WERI-Rb-1 (cell line): ENCODE measurements around the gene SNX27.

Source experiments
- DNase-seq: peaks from one replicate; pipeline ENCODE4 v3.0.0-alpha.2; 2020
- H3K27ac ChIP-seq: fragments of 250-450 bp; sonication (Bioruptor Pico); 2 replicates; pipeline ENCODE4 v1.5.1; 2020; ENCODE audit warnings: mild to moderate bottlenecking, moderate library complexity
- H3K27me3 ChIP-seq: fragments of 250-450 bp; sonication (Bioruptor Pico); 2 replicates; pipeline ENCODE4 v1.5.1; 2021; ENCODE audit warnings: mild to moderate bottlenecking, low read depth, moderate library complexity; ENCODE audit not compliant: insufficient read depth, severe bottlenecking
- H3K36me3 ChIP-seq: fragments of 250-450 bp; sonication (Bioruptor Pico); 2 replicates; pipeline ENCODE4 v1.5.1; 2020; ENCODE audit warnings: mild to moderate bottlenecking, moderate library complexity
- H3K4me3 ChIP-seq: 2 replicates; pipeline ENCODE4 v1.5.1; 2011; ENCODE audit warnings: low read depth, mild to moderate bottlenecking, control low read depth, low read length
- H3K9me3 ChIP-seq: fragments of 250-450 bp; sonication (Bioruptor Pico); 2 replicates; pipeline ENCODE4 v1.5.1; 2021; ENCODE audit warnings: mild to moderate bottlenecking, moderate library complexity; ENCODE audit not compliant: severe bottlenecking
- TF ChIP-seq, protein P1 (sequence below): IDR thresholded peaks from 2 replicates; pipeline ENCODE4 v1.5.1; 2011; ENCODE audit warnings: low read depth, mild to moderate bottlenecking, control low read depth, inconsistent platforms, low read length

Gene SNX27

DNA sequence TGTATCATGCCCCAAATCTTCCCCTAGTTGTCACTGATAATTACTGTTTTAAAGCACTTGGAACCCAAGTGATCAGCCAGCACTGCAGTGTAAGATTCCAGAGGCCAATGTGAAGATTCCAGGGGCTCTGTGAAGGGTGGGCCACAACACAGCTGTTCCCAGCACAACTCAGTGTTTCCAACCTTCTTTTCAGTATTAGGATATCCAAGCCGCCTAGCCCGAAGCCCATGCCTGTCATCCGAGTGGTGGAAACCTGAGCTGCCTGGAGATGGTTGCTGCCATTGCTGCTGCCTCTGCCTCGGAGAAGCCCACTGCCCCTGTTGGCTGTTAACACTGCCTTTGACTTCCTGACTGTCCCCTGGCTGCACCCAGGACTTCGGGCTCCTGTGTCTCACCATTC is 30.4 kb upstream of the SNX27 start:
- Histone ChIP-seq H3K27me3 (no peaks in the 10 kb centered on the region), H3K27ac (no peak overlapping the region), H3K36me3 (peaks cover 62% of the 10 kb centered on the region), H3K4me3 (no peak overlapping the region), H3K9me3 (no peaks in the 10 kb centered on the region)
- TF ChIP-seq, protein P1, sequence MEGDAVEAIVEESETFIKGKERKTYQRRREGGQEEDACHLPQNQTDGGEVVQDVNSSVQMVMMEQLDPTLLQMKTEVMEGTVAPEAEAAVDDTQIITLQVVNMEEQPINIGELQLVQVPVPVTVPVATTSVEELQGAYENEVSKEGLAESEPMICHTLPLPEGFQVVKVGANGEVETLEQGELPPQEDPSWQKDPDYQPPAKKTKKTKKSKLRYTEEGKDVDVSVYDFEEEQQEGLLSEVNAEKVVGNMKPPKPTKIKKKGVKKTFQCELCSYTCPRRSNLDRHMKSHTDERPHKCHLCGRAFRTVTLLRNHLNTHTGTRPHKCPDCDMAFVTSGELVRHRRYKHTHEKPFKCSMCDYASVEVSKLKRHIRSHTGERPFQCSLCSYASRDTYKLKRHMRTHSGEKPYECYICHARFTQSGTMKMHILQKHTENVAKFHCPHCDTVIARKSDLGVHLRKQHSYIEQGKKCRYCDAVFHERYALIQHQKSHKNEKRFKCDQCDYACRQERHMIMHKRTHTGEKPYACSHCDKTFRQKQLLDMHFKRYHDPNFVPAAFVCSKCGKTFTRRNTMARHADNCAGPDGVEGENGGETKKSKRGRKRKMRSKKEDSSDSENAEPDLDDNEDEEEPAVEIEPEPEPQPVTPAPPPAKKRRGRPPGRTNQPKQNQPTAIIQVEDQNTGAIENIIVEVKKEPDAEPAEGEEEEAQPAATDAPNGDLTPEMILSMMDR, result no peak
- no peak for DNase-seq

DNA sequence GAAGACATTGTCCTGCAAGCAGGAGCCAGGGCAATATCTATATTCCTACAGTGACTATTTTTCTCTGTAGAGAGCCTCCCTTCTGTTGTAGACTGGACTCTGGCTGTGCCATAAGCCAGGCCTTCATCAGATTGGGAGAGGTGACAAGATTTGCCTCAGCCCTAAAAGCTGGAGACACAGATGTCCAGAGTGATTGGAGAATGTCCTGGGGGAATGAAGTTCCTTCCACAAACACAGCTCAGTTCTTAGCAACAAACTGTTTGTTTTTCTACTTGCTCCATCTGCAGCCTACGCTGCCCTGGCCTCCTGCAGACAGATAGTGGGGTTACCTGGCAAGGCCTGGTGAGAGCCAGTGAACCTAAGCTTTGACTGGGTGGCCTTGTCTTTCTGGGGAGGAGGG is 29.9 kb upstream of the SNX27 start:
- TF ChIP-seq, protein P1, result no peak
- Histone ChIP-seq H3K36me3 (peaks cover 58% of the 10 kb centered on the region), H3K9me3 (no peaks in the 10 kb centered on the region), H3K4me3 (no peak overlapping the region), H3K27me3 (no peaks in the 10 kb centered on the region), H3K27ac (no peak overlapping the region)
- no peak for DNase-seq

DNA sequence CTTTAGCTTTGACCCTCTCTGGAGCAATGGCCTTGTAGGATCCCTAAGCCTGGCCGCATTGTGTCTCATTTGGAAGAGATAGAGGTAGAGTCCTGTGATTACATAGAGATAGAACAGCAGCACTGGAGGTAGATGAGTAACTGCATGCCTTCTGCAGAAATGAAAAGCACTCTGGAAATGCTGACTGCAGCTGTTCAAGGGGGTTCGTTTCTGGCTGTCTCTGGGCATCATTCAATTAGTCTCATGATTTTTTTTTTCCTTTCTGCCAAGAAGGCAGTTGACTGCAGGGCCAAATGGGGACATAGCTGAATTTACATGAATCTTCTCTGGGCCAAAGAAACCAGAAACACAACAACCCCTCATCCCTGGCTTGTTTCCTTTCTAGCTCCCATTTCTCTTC is 28.1 kb upstream of the SNX27 start:
- TF ChIP-seq, protein P1, result no peak
- Histone ChIP-seq H3K27ac (no peak overlapping the region), H3K36me3 (peaks cover 46% of the 10 kb centered on the region), H3K27me3 (no peaks in the 10 kb centered on the region), H3K9me3 (no peaks in the 10 kb centered on the region), H3K4me3 (no peak overlapping the region)
- DNase-seq, result no peak

DNA sequence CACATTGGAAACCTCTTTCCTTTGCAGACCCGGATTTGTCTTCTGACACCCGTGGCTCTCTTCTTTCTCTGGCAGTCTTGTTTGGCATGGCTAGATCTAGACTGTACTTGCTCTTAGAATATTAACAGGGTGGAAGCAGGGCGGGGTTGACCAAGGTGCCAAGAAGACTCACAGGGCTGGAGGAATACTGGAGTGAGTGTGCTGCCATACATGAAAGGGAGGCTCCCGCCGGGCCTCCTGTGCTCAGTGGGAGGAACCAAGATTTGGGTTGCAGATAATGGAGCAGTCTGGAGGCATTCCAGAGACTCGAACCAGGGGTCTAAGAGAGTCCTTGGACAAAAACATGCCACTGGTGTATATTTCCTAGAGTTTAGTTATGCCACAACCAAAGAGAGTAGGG is 27.6 kb upstream of the SNX27 start:
- H3K4me3 ChIP-seq, result no peak overlapping the region
- H3K36me3 ChIP-seq, result peaks cover 41% of the 10 kb centered on the region
- TF ChIP-seq, protein P1, result no peak
- no peak overlapping the region for H3K27ac ChIP-seq
- H3K27me3 ChIP-seq, result no peaks in the 10 kb centered on the region
- no peaks in the 10 kb centered on the region for H3K9me3 ChIP-seq
- no peak for DNase-seq

DNA sequence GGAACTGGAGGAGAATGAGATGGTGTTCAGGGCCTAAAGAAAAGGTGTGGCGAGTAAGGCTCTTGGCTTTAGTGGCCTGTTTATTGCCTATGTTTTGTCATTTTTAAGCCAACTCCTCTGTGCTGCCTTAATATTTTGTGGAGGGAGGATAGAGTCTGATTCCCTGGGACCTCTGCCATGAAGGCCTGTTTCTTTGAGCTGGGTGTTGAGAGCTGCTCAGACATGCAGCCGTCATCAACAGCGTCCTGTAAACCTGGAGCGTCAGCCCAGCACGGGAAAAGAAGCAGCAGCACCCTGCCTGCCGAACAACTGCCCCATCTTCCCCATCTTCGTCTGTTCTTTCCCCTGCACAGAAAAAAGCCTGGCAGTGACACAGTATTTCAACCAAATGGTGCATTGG is 27.1 kb upstream of the SNX27 start:
- Histone ChIP-seq H3K27me3 (no peaks in the 10 kb centered on the region), H3K36me3 (peaks cover 36% of the 10 kb centered on the region), H3K27ac (no peak overlapping the region), H3K9me3 (no peaks in the 10 kb centered on the region), H3K4me3 (no peak overlapping the region)
- DNase-seq, result no peak
- TF ChIP-seq, protein P1, result no peak

DNA sequence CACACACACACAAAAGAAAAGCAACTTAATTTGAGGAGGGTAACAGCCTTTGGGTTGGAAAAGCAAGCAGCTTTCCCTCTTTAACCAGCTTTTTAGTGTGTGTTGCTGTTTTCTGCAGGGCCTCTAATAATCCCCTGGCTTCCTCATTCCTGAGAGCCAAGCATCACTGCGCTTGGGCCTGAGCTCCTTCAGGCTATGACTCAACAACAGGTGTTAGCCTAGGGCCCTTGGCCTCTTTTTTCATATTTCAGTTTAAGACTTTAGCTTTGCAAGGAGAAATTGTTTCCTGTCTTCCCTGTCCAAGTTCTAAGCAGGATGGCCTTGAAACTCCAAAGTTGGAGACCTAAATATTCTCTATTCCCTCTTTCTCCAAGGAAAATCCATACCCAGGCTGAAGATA is 26.2 kb upstream of the SNX27 start:
- Histone ChIP-seq H3K36me3 (peaks cover 30% of the 10 kb centered on the region), H3K4me3 (no peak overlapping the region), H3K27ac (no peak overlapping the region), H3K27me3 (no peaks in the 10 kb centered on the region), H3K9me3 (peaks cover 3% of the 10 kb centered on the region)
- TF ChIP-seq, protein P1, result no peak
- DNase-seq, result no peak
